Measurements from ENCODE around the gene KCNE4.

DNA sequence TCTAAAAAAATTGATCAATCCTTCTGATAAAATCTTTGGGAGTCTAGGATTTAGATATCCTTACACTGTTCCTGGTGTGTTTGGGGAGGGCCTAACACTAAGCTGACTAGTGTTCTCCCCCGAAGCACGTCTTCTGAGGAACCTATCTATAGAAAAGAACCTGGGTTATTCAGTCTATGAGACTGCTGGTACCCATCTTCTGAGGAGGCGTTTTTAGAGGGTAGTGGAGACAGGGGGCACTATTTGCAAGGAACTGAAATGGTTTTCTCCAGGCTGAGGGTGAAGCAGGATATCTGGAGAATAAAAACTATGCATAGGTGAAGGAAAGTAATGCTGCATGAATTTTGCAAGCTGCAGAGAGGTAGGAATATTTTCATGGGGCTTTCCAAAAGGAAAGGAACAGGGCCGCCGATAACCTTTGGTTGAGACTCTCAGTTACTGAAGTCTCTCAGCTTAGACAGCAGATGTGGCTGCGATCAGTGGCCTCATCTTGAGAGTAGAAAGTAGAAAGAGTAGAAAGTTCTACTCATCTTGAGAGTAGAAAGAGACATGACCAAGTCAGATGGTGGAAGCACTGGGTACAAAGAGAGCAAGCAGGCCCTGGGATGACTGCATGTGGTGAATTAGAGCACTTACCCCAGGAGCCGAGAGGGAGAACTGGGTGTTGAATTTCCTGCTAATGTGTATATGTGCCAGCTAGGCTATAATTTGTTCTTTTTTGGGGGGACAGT is 31.8 kb upstream of the KCNE4 start:
- TF ChIP-seq, protein P1, sequence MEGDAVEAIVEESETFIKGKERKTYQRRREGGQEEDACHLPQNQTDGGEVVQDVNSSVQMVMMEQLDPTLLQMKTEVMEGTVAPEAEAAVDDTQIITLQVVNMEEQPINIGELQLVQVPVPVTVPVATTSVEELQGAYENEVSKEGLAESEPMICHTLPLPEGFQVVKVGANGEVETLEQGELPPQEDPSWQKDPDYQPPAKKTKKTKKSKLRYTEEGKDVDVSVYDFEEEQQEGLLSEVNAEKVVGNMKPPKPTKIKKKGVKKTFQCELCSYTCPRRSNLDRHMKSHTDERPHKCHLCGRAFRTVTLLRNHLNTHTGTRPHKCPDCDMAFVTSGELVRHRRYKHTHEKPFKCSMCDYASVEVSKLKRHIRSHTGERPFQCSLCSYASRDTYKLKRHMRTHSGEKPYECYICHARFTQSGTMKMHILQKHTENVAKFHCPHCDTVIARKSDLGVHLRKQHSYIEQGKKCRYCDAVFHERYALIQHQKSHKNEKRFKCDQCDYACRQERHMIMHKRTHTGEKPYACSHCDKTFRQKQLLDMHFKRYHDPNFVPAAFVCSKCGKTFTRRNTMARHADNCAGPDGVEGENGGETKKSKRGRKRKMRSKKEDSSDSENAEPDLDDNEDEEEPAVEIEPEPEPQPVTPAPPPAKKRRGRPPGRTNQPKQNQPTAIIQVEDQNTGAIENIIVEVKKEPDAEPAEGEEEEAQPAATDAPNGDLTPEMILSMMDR (conservative IDR thresholded peaks at IDR 0.05 in 1 of 2, IDR thresholded peaks at IDR 0.05 in 1 of 2; ENCODE audit: low read depth in 1 of 2, low read length in 2 of 2) = no peak
- TF ChIP-seq EZH2 (IDR thresholded peaks at IDR 0.05; ENCODE audit: low read length, missing control alignments) = no peak

Data from fibroblast of lung (primary cell).